ENCODE data around the gene PDE4DIP.
"Not testable (repeated sequence)": the region's sequence is repeated elsewhere in the genome, so short reads cannot be mapped to it uniquely, and the experiment has no call there.

The PDE4DIP gene

DNA sequence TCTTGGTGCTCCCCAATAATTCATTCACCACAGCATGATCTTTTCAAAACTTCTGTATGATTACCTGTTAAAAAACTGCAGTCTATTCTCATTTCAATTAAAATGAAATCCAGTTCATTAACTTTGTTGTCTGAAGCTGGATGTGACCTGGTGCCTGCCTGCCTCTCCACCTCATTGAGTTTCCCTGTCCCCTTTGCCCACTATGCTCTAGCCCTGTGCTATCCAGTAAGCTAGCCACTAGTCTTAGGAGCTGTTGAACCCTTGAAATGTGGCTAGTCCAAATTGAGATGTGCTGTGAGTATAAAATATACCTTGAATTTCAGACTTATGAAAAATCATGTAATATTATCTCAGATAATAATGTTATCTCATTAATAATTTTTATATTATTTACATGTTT is 114.1 kb downstream of the PDE4DIP start:
- not testable (repeated sequence) for H3K4me1 ChIP-seq (ENCODE audit: control insufficient read depth, insufficient read depth, low read length, poor library complexity, severe bottlenecking); H3K9me3 ChIP-seq (ENCODE audit: control insufficient read depth, low read length); H3K36me3 ChIP-seq (ENCODE audit: control insufficient read depth, insufficient read depth, low read length); H3K27ac ChIP-seq (ENCODE audit: low read depth, low read length, severe bottlenecking); H3K4me3 ChIP-seq (ENCODE audit: extremely low read depth, insufficient read depth, low read length, poor library complexity, severe bottlenecking)

DNA sequence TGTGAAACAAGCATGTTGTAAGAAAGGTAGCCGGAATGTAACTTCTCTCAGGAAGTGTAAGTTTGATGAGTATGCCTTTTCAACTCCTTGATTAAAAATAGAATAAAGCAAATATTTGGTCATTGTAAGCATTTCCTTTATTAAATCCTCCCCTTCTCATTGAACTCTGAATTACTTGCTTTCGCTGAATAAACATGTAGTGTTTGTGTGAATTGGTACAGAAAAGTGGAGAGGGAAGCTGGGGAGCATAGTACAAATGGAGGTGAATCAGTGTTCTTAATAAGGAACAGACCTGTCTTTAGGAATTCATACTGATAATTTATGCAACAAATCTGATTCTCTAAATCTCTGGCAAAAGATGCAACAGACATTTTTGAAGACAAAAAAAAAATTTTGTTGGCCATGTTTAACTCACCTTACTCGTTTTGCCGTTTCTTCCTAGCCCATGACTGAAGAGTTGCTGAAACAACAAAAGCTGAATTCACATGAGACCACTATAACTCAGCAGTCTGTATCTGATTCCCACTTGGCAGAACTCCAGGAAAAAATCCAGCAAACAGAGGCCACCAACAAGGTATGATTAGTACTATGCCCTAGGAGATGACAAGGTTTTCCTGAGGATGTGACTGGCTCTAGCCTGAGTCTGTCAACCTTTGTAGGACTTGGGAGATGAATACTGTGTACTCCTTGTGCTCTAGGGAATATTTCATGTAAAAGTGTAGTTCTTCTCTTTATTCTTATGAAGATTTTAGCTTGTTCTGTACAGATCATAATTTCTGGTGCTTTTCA is 116.2 kb downstream of the PDE4DIP start:
- not testable (repeated sequence) for H3K9me3 ChIP-seq (ENCODE audit: control insufficient read depth, low read length); H3K4me1 ChIP-seq (ENCODE audit: control insufficient read depth, insufficient read depth, low read length, poor library complexity, severe bottlenecking); H3K4me3 ChIP-seq (ENCODE audit: extremely low read depth, insufficient read depth, low read length, poor library complexity, severe bottlenecking); H3K27ac ChIP-seq (ENCODE audit: low read depth, low read length, severe bottlenecking); H3K36me3 ChIP-seq (ENCODE audit: control insufficient read depth, insufficient read depth, low read length)
- WGBS, 2 experiments (ENCODE audit: insufficient coverage in 2 of 2), result no CpG with 5 or more reads among the region's 4 CpGs

DNA sequence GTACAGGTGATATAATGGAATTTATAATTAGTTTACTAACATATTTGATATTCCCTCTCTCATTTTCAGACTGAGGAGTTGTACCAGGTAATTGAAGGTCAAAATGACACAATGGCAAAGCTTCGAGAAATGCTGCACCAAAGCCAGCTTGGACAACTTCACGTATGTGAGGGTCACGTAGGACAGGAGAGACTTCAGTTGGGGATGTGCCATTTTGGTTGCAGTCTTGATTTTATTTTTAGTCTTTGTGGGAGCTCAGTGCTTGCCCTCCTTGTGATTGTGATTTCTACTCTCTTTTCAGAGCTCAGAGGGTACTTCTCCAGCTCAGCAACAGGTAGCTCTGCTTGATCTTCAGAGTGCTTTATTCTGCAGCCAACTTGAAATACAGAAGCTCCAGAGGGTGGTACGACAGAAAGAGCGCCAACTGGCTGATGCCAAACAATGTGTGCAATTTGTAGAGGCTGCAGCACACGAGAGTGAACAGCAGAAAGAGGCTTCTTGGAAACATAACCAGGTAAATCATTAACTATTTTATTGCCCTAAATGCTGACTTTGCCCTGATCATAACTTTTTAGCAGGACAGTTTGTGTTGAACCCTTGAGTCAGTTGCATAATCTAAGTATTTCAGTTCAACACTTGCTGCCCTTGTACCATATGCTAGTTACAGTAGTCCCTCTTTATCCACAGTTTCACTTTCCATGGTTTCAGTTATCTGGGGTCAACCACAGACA is 118.1 kb downstream of the PDE4DIP start:
- WGBS, 2 experiments (ENCODE audit: insufficient coverage in 2 of 2), result no CpG with 5 or more reads among the region's 6 CpGs
- not testable (repeated sequence) for H3K27ac ChIP-seq (ENCODE audit: low read depth, low read length, severe bottlenecking)

DNA sequence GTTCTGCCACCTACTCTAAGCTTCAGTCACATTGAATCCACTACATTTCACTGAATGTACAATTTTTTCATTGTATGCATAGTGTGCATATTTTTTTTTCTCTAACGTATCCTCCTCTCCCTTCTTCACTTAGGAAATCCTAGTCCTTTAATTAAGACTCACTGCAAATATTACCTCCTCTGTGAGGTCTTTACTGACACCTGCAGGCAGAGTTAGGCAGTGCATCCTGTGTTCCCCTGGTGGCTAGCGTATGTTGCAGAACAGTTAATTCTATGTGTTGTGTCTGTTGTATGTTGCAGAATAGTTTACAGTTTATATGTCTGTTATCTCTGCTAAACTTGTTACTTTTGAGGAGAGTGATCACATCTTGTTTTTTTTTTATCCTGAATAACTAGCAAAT is 121.9 kb downstream of the PDE4DIP start:
- not testable (repeated sequence) for H3K4me1 ChIP-seq (ENCODE audit: control insufficient read depth, insufficient read depth, low read length, poor library complexity, severe bottlenecking); H3K4me3 ChIP-seq (ENCODE audit: extremely low read depth, insufficient read depth, low read length, poor library complexity, severe bottlenecking); H3K9me3 ChIP-seq (ENCODE audit: control insufficient read depth, low read length); H3K36me3 ChIP-seq (ENCODE audit: control insufficient read depth, insufficient read depth, low read length); H3K27ac ChIP-seq (ENCODE audit: low read depth, low read length, severe bottlenecking)
- no CpG with 5 or more reads among the region's 2 CpGs for WGBS, 2 experiments (ENCODE audit: insufficient coverage in 2 of 2)

More for the DNA sequence above, 118.1 kb downstream of the PDE4DIP start:
- H3K4me3 ChIP-seq (ENCODE audit: extremely low read depth, insufficient read depth, low read length, poor library complexity, severe bottlenecking); H3K9me3 ChIP-seq (ENCODE audit: control insufficient read depth, low read length); H3K36me3 ChIP-seq (ENCODE audit: control insufficient read depth, insufficient read depth, low read length); H3K4me1 ChIP-seq (ENCODE audit: control insufficient read depth, insufficient read depth, low read length, poor library complexity, severe bottlenecking): not testable (repeated sequence)

DNA sequence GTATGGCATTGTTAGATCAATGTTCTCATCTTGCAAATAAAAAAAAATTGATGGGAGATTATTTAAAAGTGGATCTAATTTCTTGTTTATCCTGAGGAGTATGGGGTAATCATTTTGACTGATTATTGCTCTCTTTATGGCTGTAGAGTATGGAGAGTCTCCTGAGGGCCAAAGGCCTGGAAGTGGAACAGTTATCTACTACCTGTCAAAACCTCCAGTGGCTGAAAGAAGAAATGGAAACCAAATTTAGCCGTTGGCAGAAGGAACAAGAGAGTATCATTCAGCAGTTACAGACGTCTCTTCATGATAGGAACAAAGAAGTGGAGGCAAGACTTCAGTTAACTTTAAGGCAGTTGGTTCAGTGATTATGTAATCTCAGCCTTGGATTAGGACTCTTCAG is 123.4 kb downstream of the PDE4DIP start:
- no CpG with 5 or more reads among the region's 2 CpGs for WGBS, 2 experiments (ENCODE audit: insufficient coverage in 2 of 2)
- not testable (repeated sequence) for H3K9me3 ChIP-seq (ENCODE audit: control insufficient read depth, low read length); H3K4me1 ChIP-seq (ENCODE audit: control insufficient read depth, insufficient read depth, low read length, poor library complexity, severe bottlenecking); H3K27ac ChIP-seq (ENCODE audit: low read depth, low read length, severe bottlenecking); H3K4me3 ChIP-seq (ENCODE audit: extremely low read depth, insufficient read depth, low read length, poor library complexity, severe bottlenecking); H3K36me3 ChIP-seq (ENCODE audit: control insufficient read depth, insufficient read depth, low read length)

DNA sequence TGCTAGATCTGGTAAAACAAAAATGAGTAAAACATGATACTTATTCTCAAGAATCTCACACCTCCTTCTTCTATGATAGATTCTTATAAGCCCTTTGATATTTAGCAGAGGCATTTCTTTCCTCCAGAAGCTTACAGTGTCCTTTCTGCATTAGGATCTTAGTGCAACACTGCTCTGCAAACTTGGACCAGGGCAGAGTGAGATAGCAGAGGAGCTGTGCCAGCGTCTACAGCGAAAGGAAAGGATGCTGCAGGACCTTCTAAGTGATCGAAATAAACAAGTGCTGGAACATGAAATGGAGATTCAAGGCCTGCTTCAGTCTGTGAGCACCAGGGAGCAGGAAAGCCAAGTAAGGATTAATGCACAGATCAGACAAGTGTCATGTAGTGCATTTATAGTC is 124.5 kb downstream of the PDE4DIP start:
- not testable (repeated sequence) for H3K4me3 ChIP-seq (ENCODE audit: extremely low read depth, insufficient read depth, low read length, poor library complexity, severe bottlenecking); H3K9me3 ChIP-seq (ENCODE audit: control insufficient read depth, low read length); H3K36me3 ChIP-seq (ENCODE audit: control insufficient read depth, insufficient read depth, low read length); H3K27ac ChIP-seq (ENCODE audit: low read depth, low read length, severe bottlenecking); H3K4me1 ChIP-seq (ENCODE audit: control insufficient read depth, insufficient read depth, low read length, poor library complexity, severe bottlenecking)
- WGBS, 2 experiments (ENCODE audit: insufficient coverage in 2 of 2), result no CpG with 5 or more reads among the region's 3 CpGs

DNA sequence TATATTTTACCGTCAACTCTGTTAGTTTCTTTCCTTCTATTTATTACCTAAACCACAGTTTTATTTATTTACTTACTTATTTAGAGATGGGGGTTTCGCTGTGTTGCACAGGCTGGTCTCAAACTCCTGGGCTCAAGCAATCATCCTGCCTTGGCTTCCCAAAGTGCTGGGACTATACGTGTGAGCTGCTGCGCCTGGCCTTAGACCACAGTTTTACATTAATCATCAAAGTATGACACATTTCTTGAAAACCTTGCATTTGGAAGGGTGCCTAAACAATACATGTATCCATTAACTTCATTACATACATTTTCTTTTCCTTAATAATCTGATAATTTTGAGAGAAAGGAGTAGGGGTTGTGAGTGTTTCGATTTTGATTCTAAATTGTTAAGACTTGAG is 124.9 kb downstream of the PDE4DIP start:
- not testable (repeated sequence) for H3K4me3 ChIP-seq (ENCODE audit: extremely low read depth, insufficient read depth, low read length, poor library complexity, severe bottlenecking); H3K36me3 ChIP-seq (ENCODE audit: control insufficient read depth, insufficient read depth, low read length); H3K9me3 ChIP-seq (ENCODE audit: control insufficient read depth, low read length); H3K27ac ChIP-seq (ENCODE audit: low read depth, low read length, severe bottlenecking); H3K4me1 ChIP-seq (ENCODE audit: control insufficient read depth, insufficient read depth, low read length, poor library complexity, severe bottlenecking)
- no CpG with 5 or more reads among the region's 5 CpGs for WGBS, 2 experiments (ENCODE audit: insufficient coverage in 2 of 2)

DNA sequence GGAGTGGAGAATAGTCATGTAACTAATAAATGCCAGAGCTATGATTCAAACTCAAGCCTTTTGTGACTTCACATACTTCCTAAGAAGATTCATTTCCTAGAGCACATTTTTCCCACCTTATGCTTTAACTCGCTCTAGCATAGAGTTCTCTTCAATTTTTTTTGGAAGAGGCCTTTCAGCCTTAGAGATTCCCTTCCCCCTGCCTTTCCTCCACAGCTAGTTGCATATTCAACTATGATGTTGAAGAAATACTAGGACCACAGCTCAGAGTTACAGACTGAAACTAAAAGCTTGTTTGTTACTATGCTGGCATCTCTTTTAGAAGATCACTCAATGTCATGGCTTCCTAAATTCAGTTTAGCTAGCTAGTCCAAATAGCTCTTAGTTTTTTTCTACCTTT is 131.2 kb downstream of the PDE4DIP start:
- not testable (repeated sequence) for H3K4me1 ChIP-seq (ENCODE audit: control insufficient read depth, insufficient read depth, low read length, poor library complexity, severe bottlenecking); H3K9me3 ChIP-seq (ENCODE audit: control insufficient read depth, low read length); H3K4me3 ChIP-seq (ENCODE audit: extremely low read depth, insufficient read depth, low read length, poor library complexity, severe bottlenecking); H3K27ac ChIP-seq (ENCODE audit: low read depth, low read length, severe bottlenecking)
- H3K36me3 ChIP-seq (ENCODE audit: control insufficient read depth, insufficient read depth, low read length), result peaks cover 24% of the 10 kb centered on the region
- WGBS, 2 experiments (ENCODE audit: insufficient coverage in 2 of 2), result 88% methylated on average over 1 of the region's 1 CpG; no CpG with 5 or more reads in 1 of the 2 experiments

DNA sequence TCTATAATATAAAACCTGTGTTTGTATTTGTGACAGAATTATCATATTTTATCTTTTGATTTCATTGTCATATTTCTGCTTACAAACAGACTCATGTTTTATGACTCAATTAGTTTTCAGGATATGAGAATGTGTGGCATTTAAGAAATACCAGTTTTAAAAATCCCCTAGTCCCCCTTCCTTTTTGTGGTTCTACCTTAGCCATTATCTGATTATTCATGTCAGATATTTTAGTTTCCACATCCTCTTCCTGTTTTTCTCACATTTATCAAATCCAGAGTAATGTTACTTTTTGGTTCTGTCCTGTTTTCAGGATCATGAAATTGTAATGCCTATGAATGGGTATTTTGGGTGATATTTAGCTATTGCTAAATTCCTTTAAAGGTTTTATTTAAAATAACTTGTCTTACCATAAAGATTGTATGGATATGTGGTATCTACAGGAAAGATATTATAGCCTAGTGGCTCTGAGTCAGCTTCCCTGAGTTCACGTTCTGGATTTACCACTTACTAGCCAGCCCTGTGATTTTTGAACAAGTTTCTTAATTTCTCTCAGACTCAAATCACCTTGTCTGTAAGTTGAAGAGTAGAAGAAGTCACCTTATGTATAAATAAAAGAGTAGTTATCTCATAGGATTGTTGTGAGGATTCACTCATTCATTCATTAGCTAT is 131.8 kb downstream of the PDE4DIP start:
- no CpG with 5 or more reads among the region's 1 CpG for WGBS, 2 experiments (ENCODE audit: insufficient coverage in 2 of 2)
- H3K4me3 ChIP-seq (ENCODE audit: extremely low read depth, insufficient read depth, low read length, poor library complexity, severe bottlenecking); H3K27ac ChIP-seq (ENCODE audit: low read depth, low read length, severe bottlenecking); H3K9me3 ChIP-seq (ENCODE audit: control insufficient read depth, low read length); H3K4me1 ChIP-seq (ENCODE audit: control insufficient read depth, insufficient read depth, low read length, poor library complexity, severe bottlenecking): not testable (repeated sequence)
- H3K36me3 ChIP-seq (ENCODE audit: control insufficient read depth, insufficient read depth, low read length), result peaks cover 27% of the 10 kb centered on the region

DNA sequence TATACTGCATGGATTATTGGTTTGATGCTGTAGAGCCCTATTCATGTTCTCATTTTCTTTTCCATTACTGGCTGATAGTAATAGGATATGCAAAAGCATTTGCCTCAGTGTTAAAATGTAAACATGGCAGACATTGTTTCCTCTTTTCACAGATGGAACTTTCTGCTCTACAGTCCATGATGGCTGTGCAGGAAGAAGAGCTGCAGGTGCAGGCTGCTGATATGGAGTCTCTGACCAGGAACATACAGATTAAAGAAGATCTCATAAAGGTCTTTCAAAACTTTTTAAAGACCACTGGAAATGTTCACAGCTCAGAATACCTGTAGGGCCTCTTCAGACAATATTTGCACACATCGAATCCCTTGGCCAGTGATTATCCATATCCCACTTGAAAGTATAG is 133.6 kb downstream of the PDE4DIP start:
- H3K36me3 ChIP-seq (ENCODE audit: control insufficient read depth, insufficient read depth, low read length), result peaks cover 37% of the 10 kb centered on the region
- H3K4me3 ChIP-seq (ENCODE audit: extremely low read depth, insufficient read depth, low read length, poor library complexity, severe bottlenecking); H3K4me1 ChIP-seq (ENCODE audit: control insufficient read depth, insufficient read depth, low read length, poor library complexity, severe bottlenecking); H3K9me3 ChIP-seq (ENCODE audit: control insufficient read depth, low read length); H3K27ac ChIP-seq (ENCODE audit: low read depth, low read length, severe bottlenecking): not testable (repeated sequence)
- 75 to 100% methylated on average over 1 of the region's 1 CpG for WGBS, 2 experiments (ENCODE audit: insufficient coverage in 2 of 2)

DNA sequence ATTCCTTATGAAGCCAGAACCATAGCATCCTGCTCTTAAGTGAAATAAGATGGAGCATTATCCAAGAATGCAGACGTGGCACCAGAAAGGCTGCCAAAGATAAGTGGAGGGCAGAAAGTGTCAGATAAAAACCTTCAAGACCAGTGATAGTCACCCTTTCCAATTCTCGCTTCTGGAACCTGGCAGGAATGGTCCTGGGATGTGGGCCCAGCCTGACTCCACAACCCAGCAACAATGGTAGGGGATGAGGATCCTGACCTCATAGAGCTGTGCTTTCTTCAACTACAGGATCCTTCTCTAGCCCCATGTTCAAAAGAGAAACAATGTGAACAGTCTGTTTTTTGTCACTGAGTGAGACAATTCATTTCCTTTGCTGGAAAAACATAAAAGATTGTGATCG is 145.2 kb downstream of the PDE4DIP start:
- not testable (repeated sequence) for H3K9me3 ChIP-seq (ENCODE audit: control insufficient read depth, low read length); H3K4me1 ChIP-seq (ENCODE audit: control insufficient read depth, insufficient read depth, low read length, poor library complexity, severe bottlenecking); H3K36me3 ChIP-seq (ENCODE audit: control insufficient read depth, insufficient read depth, low read length); H3K4me3 ChIP-seq (ENCODE audit: extremely low read depth, insufficient read depth, low read length, poor library complexity, severe bottlenecking)
- WGBS, 2 experiments (ENCODE audit: insufficient coverage in 2 of 2), result 70 to 100% methylated on average over 1 to 2 of the region's 3 CpGs
- H3K27ac ChIP-seq (ENCODE audit: low read depth, low read length, severe bottlenecking), result peak overlapping the region; percentile 64

Measured in mesodermal cell (in vitro differentiated cells).